MCF 10A (cell line): Measurements from ENCODE around the gene SNRPE. TPM values are rescaled to one million over a fixed set of nuclear protein-coding genes. Genes with fewer than 3 reads are reported as not detected.

Source experiments
- BruUV-seq: library from RNA; stranded (reverse); fragments of 400-500 nt; replicated peaks from 2 replicates; lab custom pipeline; 2021; lab: Mats Ljungman, UMichigan
- CTCF ChIA-PET: fragments of 300-600 bp; sonication (Branson Sonifier 250); formaldehyde crosslinking; extraction: SDS; loops from one replicate; lab custom pipeline; 2021; ENCODE audit warnings: antibody characterized with exemption, inconsistent platforms; lab: Yijun Ruan, JAX
- POLR2A ChIA-PET: fragments of 300-600, 350-650 bp; sonication (Branson Sonifier 250); formaldehyde crosslinking; extraction: SDS; loops from one replicate; lab custom pipeline; 2020; ENCODE audit warnings: antibody characterized with exemption, inconsistent platforms; lab: Yijun Ruan, JAX
- DNase-seq: peaks from one replicate; pipeline ENCODE4 v3.0.0-alpha.2; 2018; ENCODE audit not compliant: unreplicated experiment
- H3K27ac Mint-ChIP-seq: one replicate; pipeline ENCODE4 v1.8.0; 2022; ENCODE audit warnings: mild to moderate bottlenecking, low read depth, mixed read lengths; ENCODE audit not compliant: unreplicated experiment
- H3K27me3 Mint-ChIP-seq: one replicate; pipeline ENCODE4 v1.8.0; 2022; ENCODE audit warnings: mixed read lengths; ENCODE audit not compliant: insufficient read depth, unreplicated experiment
- H3K36me3 Mint-ChIP-seq: one replicate; pipeline ENCODE4 v1.8.0; 2022; ENCODE audit warnings: mild to moderate bottlenecking, moderate library complexity, mixed read lengths; ENCODE audit not compliant: insufficient read depth, unreplicated experiment
- H3K4me1 Mint-ChIP-seq: one replicate; pipeline ENCODE4 v1.8.0; 2022; ENCODE audit warnings: mixed read lengths; ENCODE audit not compliant: insufficient read depth, unreplicated experiment
- H3K4me3 Mint-ChIP-seq: one replicate; pipeline ENCODE4 v1.8.0; 2022; ENCODE audit warnings: mild to moderate bottlenecking, moderate library complexity, mixed read lengths; ENCODE audit not compliant: unreplicated experiment
- H3K9me3 Mint-ChIP-seq: one replicate; pipeline ENCODE4 v1.8.0; 2022; ENCODE audit warnings: mixed read lengths; ENCODE audit not compliant: unreplicated experiment
- CTCF ChIP-seq: fragments of 200-600 bp; IDR thresholded peaks from one replicate; pipeline ENCODE4 v1.8.0; 2022; ENCODE audit warnings: antibody characterized with exemption, mild to moderate bottlenecking; ENCODE audit not compliant: unreplicated experiment
- intact Hi-C: fragments of 100-400 bp; cut with micrococcal nuclease; formaldehyde crosslinking; loops from 2 replicates; pipeline ENCODE4 v1.14.1; 2022
- total RNA-seq: library from RNA; stranded (reverse); gene quantifications from 2 replicates; pipeline ENCODE4 v1.2.3, GENCODE V29; 2022

Gene SNRPE
- total RNA-seq, 1 experiment from 2014 or later = 358 TPM

- H3K27ac Mint-ChIP-seq = peak overlapping the region; percentile 100
- no peak for TF ChIP-seq CTCF
- POLR2A ChIA-PET = interaction anchor here (0.6 to 10.5 kb wide), 44 partner anchors 9 to 1461 kb away, joined by 3 to 174 read pairs (median 4); partner anchors contain the start of genes ATP2B4, ETNK2, PIK3C2B and SOX13
- peak overlapping the region; percentile 100 for H3K4me3 Mint-ChIP-seq
- H3K4me1 Mint-ChIP-seq = peaks cover 43% of the 10 kb centered on the region
- peak; percentile 92 for DNase-seq
- H3K27me3 Mint-ChIP-seq = no peaks in the 10 kb centered on the region
- intact Hi-C loops = loop anchor here (1.0 to 5.0 kb wide), 9 partner anchors 66 to 647 kb away; no protein-coding TSS in a partner anchor
- BruUV-seq = TSS peak; percentile 31
- H3K9me3 Mint-ChIP-seq = no peaks in the 10 kb centered on the region
- peaks cover 94% of the 10 kb centered on the region for H3K36me3 Mint-ChIP-seq
- CTCF ChIA-PET = interaction anchor here (0.6 to 7.0 kb wide), 48 partner anchors 12 to 979 kb away, joined by 3 to 133 read pairs (median 4); partner anchors contain the start of genes ATP2B4, LAX1 and SOX13
These were observed 888 bp upstream of the SNRPE start for GRCh38 chr1:203860396-203861025.

DNA sequence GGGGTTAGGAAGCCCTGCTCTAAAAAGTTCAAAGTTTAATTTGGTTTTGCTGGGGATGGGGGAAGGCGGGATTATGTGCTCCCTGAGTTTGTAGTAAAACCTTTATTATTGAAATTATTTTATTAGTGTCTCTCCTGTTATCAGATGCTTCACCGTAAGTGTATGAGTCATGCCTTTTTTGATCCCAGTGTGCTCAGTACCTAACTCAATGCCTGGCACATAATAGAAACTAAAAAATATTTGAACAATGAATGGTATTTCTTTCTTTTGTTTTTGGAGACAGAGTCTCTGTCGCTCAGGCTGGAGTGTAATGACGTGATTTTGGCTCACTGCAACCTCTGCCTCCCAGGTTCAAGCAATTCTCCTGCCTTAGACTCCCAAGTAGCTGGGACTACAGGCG is 6.4 kb downstream of the SNRPE start:
- DNase-seq = no peak
- intact Hi-C loops = no loop called here
- H3K9me3 Mint-ChIP-seq = no peaks in the 10 kb centered on the region
- ChIA-PET POLR2A (interaction anchor here (0.6 to 7.6 kb wide), 2 partner anchors 260 to 352 kb away, joined by 3 to 122 read pairs; no protein-coding TSS in a partner anchor), CTCF (interaction anchor here (5.4 to 12.2 kb wide), 2 partner anchors 206 to 262 kb away, joined by 32 to 452 read pairs; partner anchors contain the start of gene SOX13)
- H3K27ac Mint-ChIP-seq = peak overlapping the region; percentile 28
- peaks cover 97% of the 10 kb centered on the region for H3K36me3 Mint-ChIP-seq
- no peaks in the 10 kb centered on the region for H3K27me3 Mint-ChIP-seq
- H3K4me1 Mint-ChIP-seq = peaks cover 9% of the 10 kb centered on the region
- no peak for TF ChIP-seq CTCF
- BruUV-seq = no TSS peak
- no peak overlapping the region for H3K4me3 Mint-ChIP-seq

DNA sequence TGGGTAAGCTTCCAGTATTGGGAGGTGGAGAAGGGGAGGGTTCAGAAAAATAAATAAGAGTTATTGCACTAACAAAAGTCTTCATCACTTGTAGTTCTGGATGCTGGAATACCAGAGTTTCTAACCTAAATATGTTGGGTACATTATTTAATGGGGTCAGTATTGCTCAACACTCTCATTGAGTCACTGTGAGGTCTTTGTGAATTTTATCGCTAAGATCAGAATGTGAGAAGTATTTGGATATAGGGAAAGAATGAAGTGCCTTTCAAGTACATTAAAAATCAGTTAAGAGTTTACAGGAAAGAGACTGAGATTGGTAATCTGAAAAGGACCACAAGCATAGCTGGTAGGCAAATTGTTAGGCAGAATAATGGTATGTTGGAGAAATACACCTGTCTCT is 8.8 kb downstream of the SNRPE start:
- CTCF ChIA-PET = interaction anchor here (0.6 to 12.2 kb wide), 35 partner anchors 10 to 652 kb away, joined by 3 to 452 read pairs (median 7); partner anchors contain the start of genes SNRPE and SOX13
- no peak overlapping the region for H3K4me3 Mint-ChIP-seq
- H3K9me3 Mint-ChIP-seq = no peaks in the 10 kb centered on the region
- peaks cover 87% of the 10 kb centered on the region for H3K36me3 Mint-ChIP-seq
- H3K27me3 Mint-ChIP-seq = no peaks in the 10 kb centered on the region
- intact Hi-C loops = loop anchor here (10.0 kb wide), 1 partner anchor 115 kb away; no protein-coding TSS in a partner anchor
- TF ChIP-seq CTCF = no peak
- BruUV-seq = no TSS peak
- POLR2A ChIA-PET = interaction anchor here (1.0 to 7.6 kb wide), 9 partner anchors 9 to 540 kb away, joined by 3 to 122 read pairs (median 8); partner anchors contain the start of genes SNRPE and SOX13
- H3K4me1 Mint-ChIP-seq = peaks cover 3% of the 10 kb centered on the region
- no peak overlapping the region for H3K27ac Mint-ChIP-seq
- no peak for DNase-seq
